ENCODE data around the gene MGST1.

Gene MGST1

GRCh38 chr12:16348435-16349130, 1.1 kb downstream of the MGST1 start:
- FAIRE-seq (peak; percentile 91), DNase-seq (ENCODE audit: insufficient read length, low spot score) (no peak)
- TF ChIP-seq POLR2A (IDR thresholded peaks at IDR 0.05; ENCODE audit: low read depth, low read length) (peak; percentile 62; the same call in 1 of the 2 replicates), POU2F2 (IDR thresholded peaks at IDR 0.05; ENCODE audit: low read depth, low read length) (peak; percentile 92; the same call in 1 of the 2 replicates), POLR2AphosphoS5 (IDR thresholded peaks at IDR 0.05; ENCODE audit: low read depth, low read length) (no peak)

- TF ChIP-seq POLR2AphosphoS5 (IDR thresholded peaks at IDR 0.05; ENCODE audit: low read depth, low read length) (no peak), SPI1 (IDR thresholded peaks at IDR 0.05; ENCODE audit: low read depth, low read length) (no peak), TAF1 (IDR thresholded peaks at IDR 0.05; ENCODE audit: low read depth, low read length) (no peak), POU2F2 (IDR thresholded peaks at IDR 0.05; ENCODE audit: low read depth, low read length) (no peak), POLR2A (IDR thresholded peaks at IDR 0.05; ENCODE audit: low read depth, low read length) (no peak), PAX5 (IDR thresholded peaks at IDR 0.05; ENCODE audit: insufficient read depth, low read length, severe bottlenecking) (no peak)
- DNase-seq (ENCODE audit: insufficient read length, low spot score) (no peak), FAIRE-seq (no peak)
Measured at GRCh38 chr12:16349131-16349460, 1.7 kb downstream of the MGST1 start.

GRCh38 chr12:16350682-16351081, 3.2 kb downstream of the MGST1 start:
- no peak for TF ChIP-seq TAF1 (IDR thresholded peaks at IDR 0.05; ENCODE audit: low read depth, low read length)
- no peak for TF ChIP-seq SPI1 (IDR thresholded peaks at IDR 0.05; ENCODE audit: low read depth, low read length)
- no peak for TF ChIP-seq PAX5 (IDR thresholded peaks at IDR 0.05; ENCODE audit: insufficient read depth, low read length, severe bottlenecking)
- TF ChIP-seq POLR2A (IDR thresholded peaks at IDR 0.05; ENCODE audit: low read depth, low read length), result no peak
- no peak for TF ChIP-seq POU2F2 (IDR thresholded peaks at IDR 0.05; ENCODE audit: low read depth, low read length)
- TF ChIP-seq POLR2AphosphoS5 (IDR thresholded peaks at IDR 0.05; ENCODE audit: low read depth, low read length), result no peak
- peak; percentile 9 for FAIRE-seq
- no peak for DNase-seq (ENCODE audit: insufficient read length, low spot score)

GRCh38 chr12:16352481-16352880, 5.0 kb downstream of the MGST1 start:
- DNase-seq (ENCODE audit: insufficient read length, low spot score), result no peak
- no peak for FAIRE-seq
- no peak for TF ChIP-seq SPI1 (IDR thresholded peaks at IDR 0.05; ENCODE audit: low read depth, low read length)
- no peak for TF ChIP-seq POLR2AphosphoS5 (IDR thresholded peaks at IDR 0.05; ENCODE audit: low read depth, low read length)
- TF ChIP-seq TAF1 (IDR thresholded peaks at IDR 0.05; ENCODE audit: low read depth, low read length), result no peak
- no peak for TF ChIP-seq PAX5 (IDR thresholded peaks at IDR 0.05; ENCODE audit: insufficient read depth, low read length, severe bottlenecking)
- TF ChIP-seq POLR2A (IDR thresholded peaks at IDR 0.05; ENCODE audit: low read depth, low read length), result no peak
- no peak for TF ChIP-seq POU2F2 (IDR thresholded peaks at IDR 0.05; ENCODE audit: low read depth, low read length)

- FAIRE-seq (no peak), DNase-seq (ENCODE audit: insufficient read length, low spot score) (no peak)
- TF ChIP-seq POLR2A (IDR thresholded peaks at IDR 0.05; ENCODE audit: low read depth, low read length) (no peak), SPI1 (IDR thresholded peaks at IDR 0.05; ENCODE audit: low read depth, low read length) (no peak), POLR2AphosphoS5 (IDR thresholded peaks at IDR 0.05; ENCODE audit: low read depth, low read length) (no peak), PAX5 (IDR thresholded peaks at IDR 0.05; ENCODE audit: insufficient read depth, low read length, severe bottlenecking) (no peak), POU2F2 (IDR thresholded peaks at IDR 0.05; ENCODE audit: low read depth, low read length) (no peak), TAF1 (IDR thresholded peaks at IDR 0.05; ENCODE audit: low read depth, low read length) (no peak)
Measured at GRCh38 chr12:16358878-16359277, 11.4 kb downstream of the MGST1 start.

- TF ChIP-seq POU2F2 (IDR thresholded peaks at IDR 0.05; ENCODE audit: low read depth, low read length), result peak; percentile 23; the same call in 1 of the 2 replicates
- TF ChIP-seq POLR2A (IDR thresholded peaks at IDR 0.05; ENCODE audit: low read depth, low read length), result 0 out of 2 replicates have a peak, but pooled peaks have one; percentile 15
- no peak for TF ChIP-seq POLR2AphosphoS5 (IDR thresholded peaks at IDR 0.05; ENCODE audit: low read depth, low read length)
- TF ChIP-seq SPI1 (IDR thresholded peaks at IDR 0.05; ENCODE audit: low read depth, low read length), result peak; percentile 94
- TF ChIP-seq TAF1 (IDR thresholded peaks at IDR 0.05; ENCODE audit: low read depth, low read length), result no peak
- no peak for TF ChIP-seq PAX5 (IDR thresholded peaks at IDR 0.05; ENCODE audit: insufficient read depth, low read length, severe bottlenecking)
- DNase-seq (ENCODE audit: insufficient read length, low spot score) (no peak), FAIRE-seq (peak; percentile 59)
Measured at GRCh38 chr12:16359512-16360491, 12.4 kb downstream of the MGST1 start.

GRCh38 chr12:16361142-16361783, 13.8 kb downstream of the MGST1 start:
- DNase-seq (ENCODE audit: insufficient read length, low spot score) (no peak), FAIRE-seq (no peak)
- TF ChIP-seq POLR2AphosphoS5 (IDR thresholded peaks at IDR 0.05; ENCODE audit: low read depth, low read length) (no peak), SPI1 (IDR thresholded peaks at IDR 0.05; ENCODE audit: low read depth, low read length) (no peak), TAF1 (IDR thresholded peaks at IDR 0.05; ENCODE audit: low read depth, low read length) (no peak), POLR2A (IDR thresholded peaks at IDR 0.05; ENCODE audit: low read depth, low read length) (no peak), POU2F2 (IDR thresholded peaks at IDR 0.05; ENCODE audit: low read depth, low read length) (no peak), PAX5 (IDR thresholded peaks at IDR 0.05; ENCODE audit: insufficient read depth, low read length, severe bottlenecking) (no peak)

GRCh38 chr12:16362550-16362949, 15.1 kb downstream of the MGST1 start:
- DNase-seq (ENCODE audit: insufficient read length, low spot score) (no peak), FAIRE-seq (no peak)
- no peak for TF ChIP-seq POLR2A (IDR thresholded peaks at IDR 0.05; ENCODE audit: low read depth, low read length)
- TF ChIP-seq SPI1 (IDR thresholded peaks at IDR 0.05; ENCODE audit: low read depth, low read length), result no peak
- TF ChIP-seq PAX5 (IDR thresholded peaks at IDR 0.05; ENCODE audit: insufficient read depth, low read length, severe bottlenecking), result no peak
- no peak for TF ChIP-seq TAF1 (IDR thresholded peaks at IDR 0.05; ENCODE audit: low read depth, low read length)
- no peak for TF ChIP-seq POU2F2 (IDR thresholded peaks at IDR 0.05; ENCODE audit: low read depth, low read length)

- no peak for FAIRE-seq
- DNase-seq (ENCODE audit: insufficient read length, low spot score), result no peak
Measured at GRCh38 chr12:16369156-16369555, 21.7 kb downstream of the MGST1 start.

More at GRCh38 chr12:16369156-16369555, 21.7 kb downstream of the MGST1 start:
- no peak for TF ChIP-seq POU2F2 (IDR thresholded peaks at IDR 0.05; ENCODE audit: low read depth, low read length)
- TF ChIP-seq POLR2AphosphoS5 (IDR thresholded peaks at IDR 0.05; ENCODE audit: low read depth, low read length), result no peak
- no peak for TF ChIP-seq PAX5 (IDR thresholded peaks at IDR 0.05; ENCODE audit: insufficient read depth, low read length, severe bottlenecking)
- TF ChIP-seq SPI1 (IDR thresholded peaks at IDR 0.05; ENCODE audit: low read depth, low read length), result no peak
- TF ChIP-seq POLR2A (IDR thresholded peaks at IDR 0.05; ENCODE audit: low read depth, low read length), result no peak
- TF ChIP-seq TAF1 (IDR thresholded peaks at IDR 0.05; ENCODE audit: low read depth, low read length), result no peak

All from GM12891 (cell line).